Common myeloid progenitor, CD34-positive (primary cell): Measurements from ENCODE around the gene SPACA6.

Experiments
- CTCF ChIA-PET: fragments of 350-600 bp; sonication (Branson Sonifier 250); formaldehyde crosslinking; loops from one replicate; lab custom pipeline; 2021; ENCODE audit warnings: antibody characterized with exemption; lab: Charles Lee
- POLR2A ChIA-PET: fragments of 350-600 bp; sonication (Branson Sonifier 250); formaldehyde crosslinking; loops from one replicate; lab custom pipeline; 2021; ENCODE audit warnings: antibody characterized with exemption; lab: Charles Lee
- DNase-seq, 3 donors: peaks; one replicate each; pipeline versions ENCODE4 v3.0.0 to v3.0.0-alpha.2; 2013
- H3K27ac ChIP-seq, 2 experiments: 1 replicate in 1 of 2; 2 replicates in 1 of 2; pipeline ENCODE4 v1.7.0; 2013; ENCODE audit warnings: inconsistent platforms in 2 of 2, low read length in 2 of 2, mild to moderate bottlenecking in 2 of 2, low read depth in 1 of 2, moderate library complexity in 1 of 2; ENCODE audit not compliant: severe bottlenecking in 2 of 2, insufficient read depth in 1 of 2, poor library complexity in 1 of 2
- H3K27me3 ChIP-seq, 5 experiments: replicated peaks in 2 of 5; 1 replicate in 3 of 5; 2 replicates in 2 of 5; pipeline versions ENCODE4 v1.6.1 to v1.7.0; 2013; ENCODE audit warnings: low read length in 4 of 5, mild to moderate bottlenecking in 2 of 5, moderate library complexity in 2 of 5, inconsistent platforms in 1 of 5; ENCODE audit not compliant: insufficient read depth in 5 of 5, control insufficient read depth in 4 of 5
- H3K36me3 ChIP-seq, 4 experiments: 1 replicate in 2 of 4; 2 replicates in 2 of 4; pipeline versions ENCODE4 v1.6.1 to v1.7.0; 2013; ENCODE audit warnings: low read length in 3 of 4, control low read depth in 1 of 4, mild to moderate bottlenecking in 1 of 4; ENCODE audit not compliant: control insufficient read depth in 4 of 4, insufficient read depth in 4 of 4
- H3K4me1 ChIP-seq, 4 experiments: 1 replicate in 3 of 4; 2 replicates in 1 of 4; pipeline versions ENCODE4 v1.6.1 to v1.7.1; 2013; ENCODE audit warnings: low read length in 3 of 4, mild to moderate bottlenecking in 3 of 4, control low read depth in 1 of 4, inconsistent platforms in 1 of 4, moderate library complexity in 1 of 4; ENCODE audit not compliant: control insufficient read depth in 4 of 4, insufficient read depth in 4 of 4; ENCODE audit errors: control extremely low read depth in 1 of 4
- H3K4me3 ChIP-seq, 7 experiments: 1 replicate in 4 of 7; 2 replicates in 3 of 7; pipeline versions ENCODE4 v1.5.1 to v1.7.0; 2013; ENCODE audit warnings: mild to moderate bottlenecking in 7 of 7, low read length in 6 of 7, moderate library complexity in 6 of 7, inconsistent platforms in 2 of 7, low read depth in 2 of 7, control low read depth in 1 of 7; ENCODE audit not compliant: insufficient read depth in 4 of 7, control insufficient read depth in 1 of 7; ENCODE audit errors: extremely low read depth in 1 of 7
- H3K9me3 ChIP-seq, 5 experiments: 1 replicate in 4 of 5; 2 replicates in 1 of 5; pipeline versions ENCODE4 v1.6.1 to v1.7.1; 2013; ENCODE audit warnings: low read length in 4 of 5, mild to moderate bottlenecking in 2 of 5, inconsistent platforms in 1 of 5, low read depth in 1 of 5, moderate library complexity in 1 of 5; ENCODE audit not compliant: control insufficient read depth in 4 of 5, insufficient read depth in 2 of 5; ENCODE audit errors: control extremely low read depth in 1 of 5
- WGBS: methylation state at CpG from one replicate; pipeline ENCODE4 v1.1.5; 2013; ENCODE audit not compliant: insufficient coverage; 5-methylcytosine and 5-hydroxymethylcytosine counted together

SPACA6 gene

GRCh38 chr19:51704626-51705025 lies 11.5 kb downstream of the SPACA6 start:
- peaks cover 2 to 30% (median 15%) of the 10 kb centered on the region in 4 experiments for H3K4me1 ChIP-seq
- H3K36me3 ChIP-seq = peaks cover 0 to 14% (median 3%) of the 10 kb centered on the region in 4 experiments
- no peak for DNase-seq
- WGBS = 23% methylated on average over 3 of the region's 4 CpGs
- H3K4me3 ChIP-seq = peak overlapping the region; percentile 47 to 95 (median 85)
- no peaks in the 10 kb centered on the region for H3K9me3 ChIP-seq
- H3K27me3 ChIP-seq = peaks cover 0 to 22% (median 3%) of the 10 kb centered on the region in 5 experiments
- H3K27ac ChIP-seq = peak overlapping the region; percentile 78 to 93
- POLR2A ChIA-PET = interaction anchor here (1.2 to 1.9 kb wide), 2 partner anchors 16 to 73 kb away, joined by 3 to 8 read pairs; no protein-coding TSS in a partner anchor
- CTCF ChIA-PET = interaction anchor here (0.6 to 2.2 kb wide), 4 partner anchors 23 to 80 kb away, joined by 3 to 8 read pairs (median 3); no protein-coding TSS in a partner anchor

GRCh38 chr19:51706296-51706695 lies 13.2 kb downstream of the SPACA6 start:
- no peak for DNase-seq
- POLR2A ChIA-PET = no interaction called here
- CTCF ChIA-PET = interaction anchor here (1.0 kb wide), 1 partner anchor 12 kb away, joined by 3 read pairs; no protein-coding TSS in a partner anchor
- H3K9me3 ChIP-seq = no peaks in the 10 kb centered on the region
- WGBS = 100% methylated on average over 4 of the region's 4 CpGs
- H3K27ac ChIP-seq = no peak overlapping the region
- H3K4me3 ChIP-seq = no peak overlapping the region
- H3K4me1 ChIP-seq = peaks cover 2 to 30% (median 18%) of the 10 kb centered on the region in 4 experiments
- H3K27me3 ChIP-seq = peaks cover 2 to 25% (median 3%) of the 10 kb centered on the region in 5 experiments
- peaks cover 0 to 13% (median 3%) of the 10 kb centered on the region in 4 experiments for H3K36me3 ChIP-seq

GRCh38 chr19:51706885-51707284 lies 13.8 kb downstream of the SPACA6 start:
- H3K36me3 ChIP-seq = peaks cover 0 to 11% (median 3%) of the 10 kb centered on the region in 4 experiments
- ChIA-PET CTCF (no interaction called here), POLR2A (no interaction called here)
- H3K4me3 ChIP-seq = no peak overlapping the region
- DNase-seq = no peak
- peaks cover 2 to 30% (median 18%) of the 10 kb centered on the region in 4 experiments for H3K4me1 ChIP-seq
- no peaks in the 10 kb centered on the region for H3K9me3 ChIP-seq
- 80% methylated on average over 1 of the region's 3 CpGs for WGBS
- peaks cover 2 to 24% (median 3%) of the 10 kb centered on the region in 5 experiments for H3K27me3 ChIP-seq
- H3K27ac ChIP-seq = no peak overlapping the region

- ChIA-PET POLR2A (no interaction called here), CTCF (interaction anchor here (1.5 to 2.5 kb wide), 2 partner anchors 69 kb away, joined by 4 to 5 read pairs; no protein-coding TSS in a partner anchor)
- Histone ChIP-seq H3K27me3 (peaks cover 0 to 9% (median 2%) of the 10 kb centered on the region in 5 experiments), H3K36me3 (peaks cover 0 to 11% (median 3%) of the 10 kb centered on the region in 4 experiments), H3K27ac (no peak overlapping the region), H3K4me3 (no peak overlapping the region), H3K9me3 (no peaks in the 10 kb centered on the region), H3K4me1 (peaks cover 0 to 14% (median 7%) of the 10 kb centered on the region in 4 experiments)
- WGBS = 100% methylated on average over 4 of the region's 4 CpGs
- DNase-seq = no peak
These were observed 15.7 kb downstream of the SPACA6 start for GRCh38 chr19:51708811-51709210.

- no peak for DNase-seq
- Histone ChIP-seq H3K4me1 (peaks cover 0 to 9% (median 5%) of the 10 kb centered on the region in 4 experiments), H3K4me3 (no peak overlapping the region), H3K9me3 (no peaks in the 10 kb centered on the region), H3K27me3 (peaks cover 0 to 9% (median 2%) of the 10 kb centered on the region in 5 experiments), H3K27ac (no peak overlapping the region), H3K36me3 (peaks cover 0 to 11% (median 3%) of the 10 kb centered on the region in 4 experiments)
- ChIA-PET CTCF (interaction anchor here (1.5 to 2.5 kb wide), 2 partner anchors 48 to 68 kb away, joined by 4 to 5 read pairs; no protein-coding TSS in a partner anchor), POLR2A (no interaction called here)
- 97% methylated on average over 6 of the region's 6 CpGs for WGBS
These were observed 16.4 kb downstream of the SPACA6 start for GRCh38 chr19:51709575-51709974.

GRCh38 chr19:51710163-51710562 lies 17.0 kb downstream of the SPACA6 start:
- Histone ChIP-seq H3K9me3 (no peaks in the 10 kb centered on the region), H3K36me3 (peaks cover 0 to 11% (median 3%) of the 10 kb centered on the region in 4 experiments), H3K4me3 (no peak overlapping the region), H3K27me3 (peaks cover 0 to 9% (median 2%) of the 10 kb centered on the region in 5 experiments), H3K4me1 (peaks cover 0 to 4% (median 2%) of the 10 kb centered on the region in 4 experiments), H3K27ac (no peak overlapping the region)
- POLR2A ChIA-PET = no interaction called here
- DNase-seq = no peak
- CTCF ChIA-PET = interaction anchor here (0.7 to 2.5 kb wide), 4 partner anchors 10 to 99 kb away, joined by 3 to 5 read pairs (median 4); no protein-coding TSS in a partner anchor
- WGBS = 100% methylated on average over 2 of the region's 2 CpGs

GRCh38 chr19:51711702-51712101 lies 18.6 kb downstream of the SPACA6 start:
- no peak for DNase-seq
- CTCF ChIA-PET = no interaction called here
- Histone ChIP-seq H3K9me3 (peaks cover 0 to 3% (median 0%) of the 10 kb centered on the region in 5 experiments), H3K4me1 (peaks cover 0 to 4% (median 0%) of the 10 kb centered on the region in 4 experiments), H3K27ac (no peak overlapping the region), H3K27me3 (peaks cover 0 to 17% (median 3%) of the 10 kb centered on the region in 5 experiments), H3K4me3 (no peak overlapping the region), H3K36me3 (peaks cover 0 to 3% (median 1%) of the 10 kb centered on the region in 4 experiments)
- WGBS = 80% methylated on average over 1 of the region's 1 CpG
- POLR2A ChIA-PET = no interaction called here
